Left ventricle myocardium inferior (tissue), 1 donor: ENCODE measurements around the gene ZNF652. TPM values are rescaled to one million over a fixed set of nuclear protein-coding genes. Genes with fewer than 3 reads are reported as not detected.
"Not testable (repeated sequence)": the region's sequence is repeated elsewhere in the genome, so short reads cannot be mapped to it uniquely, and the experiment has no call there.

Experiments used
- DNase-seq: peaks from one replicate; pipeline ENCODE4 v3.0.0-alpha.2; 2020
- H3K27ac ChIP-seq: fragments of 200-600 bp; replicated peaks from 2 replicates; pipeline ENCODE4 v1.8.0; 2021
- H3K27me3 ChIP-seq: fragments of 200-600 bp; 2 replicates; pipeline ENCODE4 v1.8.0; 2021; ENCODE audit warnings: low read depth
- H3K36me3 ChIP-seq: fragments of 200-600 bp; 2 replicates; pipeline ENCODE4 v1.8.0; 2021
- H3K4me1 ChIP-seq: fragments of 200-600 bp; 2 replicates; pipeline ENCODE4 v1.8.0; 2021
- H3K4me3 ChIP-seq: fragments of 200-600 bp; 2 replicates; pipeline ENCODE4 v1.8.0; 2021; ENCODE audit warnings: mild to moderate bottlenecking, moderate library complexity
- H3K9me3 ChIP-seq: fragments of 200-600 bp; replicated peaks from 2 replicates; pipeline ENCODE4 v1.8.0; 2021
- intact Hi-C: fragments of 100-400 bp; cut with micrococcal nuclease; formaldehyde crosslinking; loops from one replicate; pipeline ENCODE4 v1.11.0; 2022
- total RNA-seq: library from RNA; stranded (reverse); fragmentation: NEBNext Ultra II Directional; extraction: Animal tissue kit (Norgen Biotek cat#: 25700); gene quantifications from one replicate; pipeline ENCODE4 v1.2.1, GENCODE V29; 2021
- TF ChIP-seq, protein P1 (sequence below): fragments of 200-600 bp; IDR thresholded peaks from 2 replicates; pipeline ENCODE4 v1.8.0; 2021; ENCODE audit warnings: antibody characterized with exemption, mild to moderate bottlenecking, borderline replicate concordance
- donor health status: DM: no; HTN: yes; CAD: no; lungs with severe emphysema.

Gene ZNF652
- total RNA-seq, 1 donor from 2014 or later = 19.2 TPM

DNA sequence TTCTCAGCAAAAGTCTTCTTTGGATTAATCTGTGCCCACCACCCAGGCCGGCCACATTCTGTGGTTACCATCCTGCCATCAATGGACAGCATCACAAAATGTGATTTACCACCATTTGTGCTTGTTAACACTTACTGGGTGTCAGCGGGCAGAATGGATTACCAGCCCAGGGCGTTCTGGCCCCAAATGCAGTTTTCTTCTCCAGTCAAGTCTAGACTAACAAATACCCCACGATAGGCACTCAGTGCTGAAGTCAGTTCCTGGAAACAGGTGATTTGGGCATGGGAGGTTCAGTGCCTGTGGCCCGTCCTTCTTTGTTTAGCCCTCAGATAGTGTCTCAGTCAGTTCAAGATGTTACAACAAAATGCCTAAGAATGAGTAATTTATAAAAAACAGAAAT is 92.7 kb downstream of the ZNF652 start:
- Histone ChIP-seq H3K4me3 (no peak overlapping the region), H3K27ac (no peak overlapping the region), H3K4me1 (no peaks in the 10 kb centered on the region), H3K27me3 (no peaks in the 10 kb centered on the region), H3K9me3 (no peaks in the 10 kb centered on the region), H3K36me3 (no peaks in the 10 kb centered on the region)
- TF ChIP-seq, protein P1, sequence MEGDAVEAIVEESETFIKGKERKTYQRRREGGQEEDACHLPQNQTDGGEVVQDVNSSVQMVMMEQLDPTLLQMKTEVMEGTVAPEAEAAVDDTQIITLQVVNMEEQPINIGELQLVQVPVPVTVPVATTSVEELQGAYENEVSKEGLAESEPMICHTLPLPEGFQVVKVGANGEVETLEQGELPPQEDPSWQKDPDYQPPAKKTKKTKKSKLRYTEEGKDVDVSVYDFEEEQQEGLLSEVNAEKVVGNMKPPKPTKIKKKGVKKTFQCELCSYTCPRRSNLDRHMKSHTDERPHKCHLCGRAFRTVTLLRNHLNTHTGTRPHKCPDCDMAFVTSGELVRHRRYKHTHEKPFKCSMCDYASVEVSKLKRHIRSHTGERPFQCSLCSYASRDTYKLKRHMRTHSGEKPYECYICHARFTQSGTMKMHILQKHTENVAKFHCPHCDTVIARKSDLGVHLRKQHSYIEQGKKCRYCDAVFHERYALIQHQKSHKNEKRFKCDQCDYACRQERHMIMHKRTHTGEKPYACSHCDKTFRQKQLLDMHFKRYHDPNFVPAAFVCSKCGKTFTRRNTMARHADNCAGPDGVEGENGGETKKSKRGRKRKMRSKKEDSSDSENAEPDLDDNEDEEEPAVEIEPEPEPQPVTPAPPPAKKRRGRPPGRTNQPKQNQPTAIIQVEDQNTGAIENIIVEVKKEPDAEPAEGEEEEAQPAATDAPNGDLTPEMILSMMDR = no peak
- intact Hi-C loops = no loop called here
- DNase-seq = no peak

DNA sequence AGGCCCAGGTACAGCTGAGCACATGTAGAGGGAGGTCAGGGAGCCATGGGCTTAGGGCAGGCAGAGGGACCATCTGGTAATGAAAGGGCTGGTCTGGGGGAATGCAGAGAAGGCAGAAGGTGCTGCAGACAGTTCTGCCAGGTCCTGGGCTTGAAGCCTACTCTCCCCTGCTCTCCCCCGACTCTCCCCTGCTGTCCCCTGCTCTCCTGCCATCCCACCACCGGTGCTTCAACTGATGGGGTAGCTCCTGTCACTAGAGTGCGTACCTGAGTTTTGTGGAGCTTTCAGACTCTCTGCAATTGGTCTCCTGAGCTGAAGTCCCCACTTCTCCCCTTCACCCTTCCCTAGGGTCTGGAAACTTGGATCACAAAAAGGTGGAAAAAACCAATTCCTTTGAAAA is 94.1 kb downstream of the ZNF652 start:
- Histone ChIP-seq H3K9me3 (no peaks in the 10 kb centered on the region), H3K36me3 (no peaks in the 10 kb centered on the region), H3K4me1 (no peaks in the 10 kb centered on the region), H3K4me3 (no peak overlapping the region), H3K27ac (no peak overlapping the region), H3K27me3 (no peaks in the 10 kb centered on the region)
- TF ChIP-seq, protein P1 = no peak
- intact Hi-C loops = no loop called here
- DNase-seq = no peak

DNA sequence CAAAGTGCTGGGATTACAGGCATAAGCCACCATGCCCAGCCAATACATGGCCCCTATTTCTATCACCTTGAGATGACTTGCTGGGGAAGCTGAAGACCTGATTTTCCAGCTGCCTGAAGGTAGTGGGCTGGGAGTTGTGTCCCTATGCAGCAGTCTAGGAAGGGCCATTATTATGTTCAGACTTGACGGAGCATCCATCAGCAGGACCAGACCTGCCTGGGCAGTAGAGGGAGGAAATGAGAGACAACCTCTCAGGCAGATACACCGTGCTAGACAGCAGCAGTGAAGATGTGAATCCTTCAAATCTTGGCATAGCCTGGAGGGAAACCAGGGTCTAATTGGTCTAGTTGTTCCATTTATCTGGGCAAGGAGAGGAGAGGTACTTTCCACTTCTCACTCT is 95.8 kb downstream of the ZNF652 start:
- Histone ChIP-seq H3K9me3 (no peaks in the 10 kb centered on the region), H3K4me3 (no peak overlapping the region), H3K27me3 (no peaks in the 10 kb centered on the region), H3K27ac (no peak overlapping the region), H3K4me1 (no peaks in the 10 kb centered on the region), H3K36me3 (no peaks in the 10 kb centered on the region)
- intact Hi-C loops = no loop called here
- TF ChIP-seq, protein P1 = no peak
- no peak for DNase-seq

DNA sequence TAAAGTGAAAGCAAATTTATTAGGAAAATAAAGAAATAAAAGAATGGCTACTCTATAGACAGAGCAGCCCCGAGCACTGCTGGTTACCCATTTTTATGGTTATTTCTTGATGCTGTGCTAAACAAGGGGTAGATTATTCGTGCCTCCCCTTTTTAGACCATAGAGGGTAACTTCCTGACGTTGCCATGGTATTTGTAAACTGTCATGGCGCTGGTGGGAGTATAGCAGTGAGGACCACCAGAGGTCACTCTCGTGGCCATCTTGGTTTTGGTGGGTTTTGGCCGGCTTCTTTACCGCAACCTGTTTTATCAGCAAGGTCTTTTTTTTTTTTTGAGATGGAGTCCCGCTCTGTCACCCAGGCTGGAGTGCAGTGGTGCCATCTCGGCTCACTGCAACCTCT is 100.5 kb downstream of the ZNF652 start:
- H3K4me3 ChIP-seq, H3K36me3 ChIP-seq, H3K9me3 ChIP-seq, intact Hi-C loops, DNase-seq, H3K27me3 ChIP-seq, H3K27ac ChIP-seq: not testable (repeated sequence)
- H3K4me1 ChIP-seq = peaks cover 18% of the 10 kb centered on the region

DNA sequence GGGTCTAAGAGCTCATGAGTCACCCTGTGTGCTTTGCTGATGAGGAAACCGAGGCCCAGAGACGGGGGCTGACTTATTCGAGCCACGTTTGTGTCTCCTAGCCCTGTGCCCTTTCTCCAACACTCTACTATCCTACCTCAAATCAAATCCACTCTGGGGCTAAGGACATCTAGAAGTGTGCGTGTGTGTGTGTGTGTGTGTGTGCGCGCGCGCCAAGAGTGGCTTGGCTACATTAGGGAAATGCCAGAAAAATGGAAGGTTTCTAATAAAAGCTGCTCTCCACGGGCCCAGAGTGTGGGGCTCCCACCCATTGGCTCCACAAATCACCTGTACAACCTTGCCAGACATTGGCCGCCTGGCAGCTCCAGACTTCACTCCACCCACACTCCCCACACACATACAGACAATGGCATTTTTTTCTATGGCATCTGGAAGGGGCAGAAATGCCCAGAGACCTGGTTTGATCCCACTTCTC is 101.2 kb downstream of the ZNF652 start:
- intact Hi-C loops = no loop called here
- peak overlapping the region; percentile 66 for H3K4me3 ChIP-seq
- no peaks in the 10 kb centered on the region for H3K27me3 ChIP-seq
- no peaks in the 10 kb centered on the region for H3K9me3 ChIP-seq
- H3K27ac ChIP-seq = peak overlapping the region; percentile 88
- peaks cover 18% of the 10 kb centered on the region for H3K4me1 ChIP-seq
- TF ChIP-seq, protein P1 = no peak
- no peaks in the 10 kb centered on the region for H3K36me3 ChIP-seq
- no peak for DNase-seq

DNA sequence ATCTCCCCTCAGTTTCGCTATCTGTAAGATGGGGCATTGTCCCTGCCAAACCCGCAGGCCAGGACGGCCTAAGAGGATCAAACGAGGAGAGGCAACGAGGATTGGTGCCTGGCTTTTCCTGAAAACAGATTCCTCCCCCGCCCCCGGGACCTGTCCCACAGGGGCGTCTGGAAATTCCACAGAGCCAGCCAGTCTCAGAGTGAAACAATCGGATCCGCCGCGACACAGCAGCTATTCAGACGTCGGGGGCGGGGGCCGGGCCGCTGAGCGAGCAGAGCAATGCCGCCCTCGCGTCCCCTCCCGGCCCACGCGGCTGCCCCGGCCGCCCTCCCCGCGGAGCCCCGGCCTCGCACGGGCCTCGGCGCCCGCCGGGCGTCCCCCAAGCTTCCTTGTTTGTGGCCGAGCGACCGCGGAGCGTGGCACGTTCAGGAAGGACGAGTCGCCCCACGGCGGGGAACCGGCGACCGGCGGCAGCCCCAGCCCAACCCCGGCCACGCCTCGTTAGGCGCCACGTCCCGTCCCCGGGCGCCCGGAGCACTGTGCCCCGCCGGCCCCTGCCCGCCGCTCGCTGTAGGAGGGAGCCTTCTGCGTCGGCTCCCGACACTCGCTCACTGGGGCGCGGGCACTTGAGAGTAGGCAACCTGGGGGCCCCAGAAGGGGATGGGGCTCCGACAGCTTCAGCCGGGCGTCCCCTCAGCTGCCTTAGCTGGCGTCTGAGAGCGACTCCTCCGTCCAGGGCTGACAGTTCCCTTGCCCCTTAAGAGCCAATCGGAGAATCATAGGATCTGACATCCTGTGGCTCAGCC is 101.8 kb downstream of the ZNF652 start:
- Histone ChIP-seq H3K4me3 (peak overlapping the region; percentile 66), H3K4me1 (peaks cover 18% of the 10 kb centered on the region), H3K9me3 (no peaks in the 10 kb centered on the region), H3K27ac (peak overlapping the region; percentile 88), H3K36me3 (no peaks in the 10 kb centered on the region), H3K27me3 (no peaks in the 10 kb centered on the region)
- TF ChIP-seq, protein P1 = no peak
- intact Hi-C loops = no loop called here
- peak; percentile 68 for DNase-seq
